HG02852 (cell line): ENCODE data around the gene VAV3.
A peak's percentile ranks its signal among the peaks of the same experiment; 100 is the strongest.

Experiments used
- ATAC-seq: cut with Tn5 transposase; IDR thresholded peaks from one replicate; pipeline ENCODE4 v1.9.1; 2021; ENCODE audit warnings: mild to moderate bottlenecking, moderate library complexity; ENCODE audit not compliant: unreplicated experiment

The VAV3 gene

DNA sequence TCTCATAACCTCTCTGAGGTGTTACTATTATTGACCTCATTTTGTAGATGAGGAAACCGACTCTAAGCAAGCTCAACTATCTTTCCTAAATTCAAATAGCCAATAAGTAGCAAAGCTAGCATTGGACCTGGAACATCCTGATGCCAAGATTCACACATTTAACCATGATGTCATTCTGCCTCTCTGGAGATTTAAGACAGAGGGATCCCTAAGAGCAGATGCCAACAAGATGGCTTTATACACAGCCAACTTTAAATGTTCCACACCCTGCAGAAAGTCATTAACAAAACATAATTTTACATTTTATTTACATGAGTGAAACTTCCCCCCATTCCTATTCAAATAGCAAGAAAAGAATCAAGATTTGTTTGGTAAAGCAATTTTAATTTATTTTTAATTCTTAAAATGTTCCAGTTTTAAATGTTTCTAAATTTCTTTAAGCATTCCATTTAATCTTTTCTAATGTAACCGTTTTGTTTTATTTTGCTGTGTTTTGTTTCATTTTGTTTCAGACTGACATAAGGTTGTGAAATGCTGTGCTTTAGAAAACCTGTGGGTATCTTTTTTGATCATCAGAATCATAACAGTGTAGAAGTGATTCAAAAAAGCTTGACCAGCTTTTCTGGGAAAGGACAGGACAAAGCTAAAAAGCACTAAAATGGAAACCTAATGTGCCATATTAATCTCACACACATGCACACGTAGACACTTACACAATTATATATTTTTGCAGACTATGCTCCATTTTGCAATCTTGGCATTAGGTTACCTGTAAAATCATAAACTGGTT, 7.6 kb upstream of the VAV3 start:
- ATAC-seq, result no peak

DNA sequence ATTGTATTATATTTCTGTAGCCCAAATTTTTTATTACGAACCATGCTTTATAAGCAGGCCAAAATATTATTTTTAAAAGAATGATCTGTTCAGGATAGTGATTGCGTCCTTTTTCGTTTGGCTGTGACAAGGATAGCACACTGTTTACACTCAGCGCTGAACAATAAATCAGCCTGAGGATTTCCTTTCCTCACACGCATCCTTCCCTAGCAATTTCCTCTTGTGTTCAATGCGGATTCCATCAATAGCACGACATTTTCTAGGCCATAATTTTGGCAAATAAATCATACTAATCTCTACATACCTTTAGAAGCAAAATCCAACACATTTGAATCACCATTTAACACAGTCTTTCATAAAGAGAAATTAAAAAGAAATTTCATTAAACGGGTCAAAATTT, 1.6 kb upstream of the VAV3 start:
- ATAC-seq, result no peak

DNA sequence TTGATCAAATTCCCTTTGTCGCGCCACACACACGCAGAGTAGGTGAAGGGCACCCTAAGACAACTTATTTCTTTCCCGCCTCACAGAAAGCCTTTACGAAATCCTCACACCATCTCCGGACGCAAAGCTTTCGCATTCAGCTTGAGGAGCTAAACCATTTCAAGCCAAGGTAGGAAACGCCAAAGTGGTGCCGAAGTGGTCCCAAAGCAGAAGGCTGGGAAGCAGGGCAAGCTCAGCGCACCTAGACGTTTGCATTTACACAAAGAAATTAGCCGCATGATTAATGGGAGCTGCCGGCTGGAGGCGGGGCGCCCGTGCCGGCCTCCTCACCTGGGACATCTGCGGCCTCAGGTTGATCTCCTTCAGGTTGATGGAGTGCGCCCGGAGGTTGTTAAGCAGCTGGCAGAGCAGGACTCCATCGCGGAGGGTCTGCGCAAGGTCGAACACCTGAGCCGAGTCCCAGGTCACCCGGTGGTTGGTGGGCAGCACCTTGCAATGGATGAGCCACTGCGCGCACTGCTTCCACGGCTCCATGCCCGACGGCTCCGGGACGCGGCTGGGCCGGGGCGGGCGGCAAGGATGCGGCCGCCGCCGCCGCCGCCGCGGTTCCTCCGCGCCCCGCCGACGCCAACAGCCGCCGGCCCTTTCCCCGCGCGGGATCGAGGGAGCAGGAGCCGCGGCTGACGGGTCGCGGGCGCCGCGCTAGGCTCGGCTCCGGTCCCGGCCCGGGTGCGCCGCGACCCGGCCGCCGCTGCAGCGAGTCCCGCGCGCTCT, 457 bp downstream of the VAV3 start:
- ATAC-seq, result no peak

DNA sequence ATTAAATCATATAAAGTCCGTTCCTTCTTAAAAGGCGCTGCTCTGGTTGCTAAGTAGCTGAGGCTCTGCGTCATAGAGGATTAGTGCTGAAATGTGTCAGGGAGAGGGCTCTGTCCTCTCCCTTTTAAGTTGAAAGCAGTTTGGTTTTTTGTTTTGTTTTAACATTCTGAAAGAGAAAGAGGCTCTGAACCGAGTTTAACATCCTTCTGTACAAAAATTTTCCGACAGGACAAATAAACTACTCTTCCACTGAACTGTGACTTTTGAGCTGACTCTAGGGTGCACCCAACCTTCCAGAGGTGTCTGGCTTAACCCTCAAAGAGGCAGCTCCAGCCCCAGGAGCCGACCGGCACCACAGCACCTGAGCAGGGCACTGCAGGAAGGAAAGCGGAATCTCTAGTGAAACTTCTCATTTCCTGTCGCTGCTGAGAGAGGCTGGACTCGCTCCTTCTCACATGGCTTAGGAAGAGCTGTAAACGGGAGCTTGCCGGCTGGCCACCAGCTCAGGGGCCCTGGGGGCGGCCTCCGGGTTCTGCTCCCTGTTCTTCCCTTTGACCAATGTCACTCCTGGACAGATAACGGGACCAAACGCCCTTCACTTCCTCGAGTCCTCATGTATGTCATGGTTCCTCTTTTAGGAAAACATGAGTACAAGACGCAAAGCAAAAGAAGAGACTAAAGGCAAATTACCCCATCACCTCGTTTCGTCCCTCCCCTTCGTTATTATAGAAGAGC, 1.2 kb downstream of the VAV3 start:
- peak; percentile 79 for ATAC-seq

DNA sequence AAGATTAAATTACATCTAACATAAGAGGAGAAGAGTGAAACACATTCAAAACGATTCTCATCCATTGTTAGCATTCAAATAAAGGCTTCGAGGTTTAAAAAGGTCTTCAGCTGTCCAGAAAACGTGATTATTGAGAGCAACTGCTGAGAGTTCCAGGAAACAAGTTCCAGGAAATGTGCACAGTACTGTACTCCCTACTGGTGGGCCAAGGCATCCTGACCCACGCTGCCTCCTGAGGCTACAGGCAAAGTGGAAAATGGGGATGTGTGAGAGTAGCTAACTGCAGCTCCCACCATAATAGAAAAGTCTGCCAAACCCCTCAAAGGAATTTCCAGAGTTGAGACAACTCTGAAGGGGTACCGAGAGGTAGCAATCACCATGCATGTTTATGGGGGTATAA, 2.0 kb downstream of the VAV3 start:
- no peak for ATAC-seq

DNA sequence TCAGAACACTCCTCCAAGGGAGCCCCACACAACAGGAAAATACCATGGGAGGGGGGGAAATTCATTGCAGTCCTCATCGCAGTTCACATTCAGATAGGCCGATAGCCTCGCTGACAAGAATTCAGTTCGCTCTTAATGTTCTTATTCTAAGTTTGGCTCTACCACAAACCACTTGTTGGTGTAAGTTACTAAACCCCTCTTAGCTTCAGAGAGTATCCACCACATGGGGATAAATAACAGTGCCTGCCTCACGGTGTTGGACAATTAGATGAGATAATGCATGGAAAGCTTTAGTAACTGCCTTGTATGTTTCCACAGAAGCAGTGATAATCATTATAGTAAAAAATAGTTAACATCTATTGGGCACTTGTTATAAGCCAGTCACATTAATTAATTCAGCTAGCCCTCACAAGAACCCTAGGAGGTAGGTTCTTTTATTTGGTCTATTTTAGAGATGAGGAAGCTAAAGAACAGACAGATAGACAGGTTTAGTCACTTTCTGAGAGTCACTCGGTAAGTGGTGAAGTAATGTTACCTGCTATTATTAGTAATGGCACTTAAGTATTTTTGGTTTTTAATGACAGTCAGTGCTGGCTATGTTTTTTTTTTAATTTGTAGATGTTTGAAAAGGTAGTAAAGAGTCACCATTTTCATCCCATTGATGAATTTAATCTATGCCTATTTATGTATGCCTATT, 10.1 kb downstream of the VAV3 start:
- no peak for ATAC-seq

DNA sequence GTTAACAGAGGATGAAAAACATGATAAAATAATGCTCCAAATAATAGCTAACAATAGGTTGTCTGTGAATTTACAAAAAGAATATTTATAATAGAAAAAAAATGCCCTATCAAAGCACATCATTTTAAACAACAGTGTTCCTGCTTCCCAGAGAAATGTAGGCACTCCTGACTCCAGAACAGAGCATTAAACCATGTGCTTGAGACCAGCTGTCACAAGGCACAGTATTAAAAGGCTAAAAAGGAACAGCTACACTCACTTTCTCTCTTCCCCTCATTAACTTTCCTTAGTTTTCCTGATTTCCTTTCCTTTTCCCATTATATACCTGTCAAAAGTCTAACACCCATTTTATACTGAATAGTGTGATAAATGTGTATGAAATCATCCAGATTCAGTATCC, 10.9 kb downstream of the VAV3 start:
- no peak for ATAC-seq

DNA sequence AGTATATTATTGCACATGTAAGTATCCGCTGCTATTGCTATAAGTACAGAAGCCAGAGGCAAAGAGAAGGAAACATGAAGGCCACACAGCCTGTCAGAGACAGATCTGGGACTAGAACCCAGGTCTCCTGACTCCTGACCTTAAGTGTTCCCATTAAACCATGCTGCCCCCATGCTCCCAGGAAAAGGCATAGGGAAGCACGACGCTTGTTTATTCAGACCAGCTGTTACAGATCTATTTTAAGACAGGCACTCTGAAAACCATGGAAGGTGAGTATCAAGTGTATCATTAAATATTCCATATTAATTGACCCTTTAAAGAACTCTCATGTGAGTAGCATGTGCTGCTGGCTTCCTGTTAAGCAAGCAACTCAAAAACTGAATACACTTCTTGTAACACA, 11.4 kb downstream of the VAV3 start:
- ATAC-seq, result no peak

DNA sequence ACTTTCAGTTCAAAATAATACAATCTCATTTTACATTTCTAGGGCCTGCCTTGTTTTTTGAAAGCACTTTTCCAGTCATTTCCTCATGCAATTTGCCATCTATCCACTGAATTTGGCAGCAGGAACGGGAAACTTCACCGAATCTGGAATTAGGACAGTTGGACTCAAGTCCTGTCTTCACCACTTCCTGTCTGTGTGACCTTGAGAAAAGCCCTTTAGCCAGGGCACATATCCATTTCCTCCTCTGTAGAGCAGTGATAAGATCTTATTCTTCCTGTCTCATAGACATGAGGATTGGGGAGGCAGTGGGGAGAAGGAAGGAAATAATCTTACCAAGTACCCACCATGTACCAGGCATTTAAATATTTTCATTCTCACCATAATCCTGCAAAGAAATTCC, 12.0 kb downstream of the VAV3 start:
- no peak for ATAC-seq

DNA sequence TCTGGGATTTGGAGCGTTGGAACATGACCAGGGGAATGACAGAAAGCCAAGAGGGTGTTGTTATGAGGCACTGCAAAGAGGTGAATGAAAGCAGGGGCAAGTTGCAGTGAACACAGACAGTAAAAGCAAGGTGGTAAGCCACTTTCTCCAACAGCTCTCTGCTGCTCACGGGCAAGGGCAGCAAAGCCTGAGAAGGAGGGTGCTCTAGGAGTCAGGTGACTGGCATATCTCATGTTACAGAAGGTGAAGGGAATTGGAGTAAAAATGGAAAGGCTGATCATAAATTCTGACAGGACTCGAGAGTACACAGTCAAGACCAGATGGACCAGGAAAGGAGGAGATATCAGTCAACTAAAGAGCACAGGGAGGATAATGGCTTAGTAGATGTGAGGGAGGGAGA, 14.5 kb downstream of the VAV3 start:
- peak; percentile 9 for ATAC-seq

DNA sequence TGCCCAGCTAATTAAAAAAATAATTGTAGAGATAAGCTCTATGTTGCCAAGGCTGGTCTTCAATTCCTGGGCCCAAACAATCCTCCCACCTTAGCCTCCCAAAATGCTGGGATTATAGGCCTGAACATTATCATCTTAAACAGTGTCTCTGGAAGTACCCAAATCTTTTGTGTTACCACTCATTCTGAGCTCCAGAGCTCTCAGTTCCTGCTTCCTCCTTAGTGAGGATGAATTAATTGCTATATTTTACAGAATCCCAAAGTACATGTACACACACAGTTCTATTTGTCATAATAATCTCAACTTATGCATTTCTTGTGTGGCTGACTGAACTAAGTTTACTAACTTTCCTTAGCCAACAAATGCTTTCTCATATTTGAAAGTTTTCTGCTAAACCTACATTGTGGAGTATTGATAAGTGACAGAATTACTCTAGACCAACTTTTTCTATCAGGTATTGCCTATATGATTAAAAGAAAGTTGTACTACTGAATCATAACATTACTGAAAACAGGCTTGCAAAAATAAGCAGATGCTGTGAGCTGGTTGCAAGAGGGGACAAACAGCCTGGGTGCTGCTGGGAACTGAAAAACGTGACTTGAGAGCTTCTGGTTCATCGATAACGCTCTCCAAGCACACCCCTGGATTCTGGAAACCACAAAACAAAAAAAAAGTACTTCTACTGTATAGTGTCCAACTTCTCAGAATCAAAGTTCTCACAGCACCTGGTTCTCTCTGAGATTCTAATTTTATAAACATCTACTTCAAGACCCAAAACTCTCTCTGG, 15.3 kb downstream of the VAV3 start:
- peak; percentile 94 for ATAC-seq

DNA sequence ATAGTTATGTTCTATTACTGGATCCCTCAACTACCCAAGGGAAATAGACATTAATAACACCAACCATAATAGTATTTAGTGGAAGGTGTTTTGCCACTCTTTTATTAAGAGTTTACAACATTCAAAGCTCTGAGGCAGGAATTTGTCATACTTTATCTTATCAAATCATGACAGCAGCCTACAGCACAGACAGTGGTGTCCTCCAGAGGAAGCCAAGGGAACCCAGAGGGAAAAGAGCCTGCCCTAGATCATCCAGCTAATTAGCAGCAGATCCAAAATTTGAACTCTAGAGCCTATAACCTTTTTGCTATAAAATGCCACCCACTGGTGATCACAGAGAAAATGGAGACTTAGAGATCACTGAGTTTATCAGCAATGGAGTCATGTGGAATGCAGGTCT, 18.2 kb downstream of the VAV3 start:
- ATAC-seq, result no peak

DNA sequence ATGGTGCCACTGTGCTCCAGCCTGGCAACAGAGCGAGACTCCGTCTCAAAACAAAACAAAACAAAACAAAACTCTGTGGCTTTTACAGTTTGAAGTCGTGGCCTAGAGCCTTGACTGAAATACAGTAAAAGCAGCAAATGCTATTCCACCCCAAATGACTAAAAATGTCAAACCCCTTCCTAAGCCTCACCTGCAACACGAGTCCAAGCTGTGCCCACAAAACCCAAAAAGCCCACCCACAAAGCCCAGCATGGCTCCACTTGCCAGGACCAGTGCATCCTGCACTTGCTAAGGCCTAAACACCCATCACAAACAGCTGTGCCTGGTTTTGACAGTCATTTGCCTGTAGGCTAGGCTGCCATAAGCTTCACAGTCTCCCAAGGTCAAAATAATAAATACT, 21.3 kb downstream of the VAV3 start:
- ATAC-seq, result no peak

DNA sequence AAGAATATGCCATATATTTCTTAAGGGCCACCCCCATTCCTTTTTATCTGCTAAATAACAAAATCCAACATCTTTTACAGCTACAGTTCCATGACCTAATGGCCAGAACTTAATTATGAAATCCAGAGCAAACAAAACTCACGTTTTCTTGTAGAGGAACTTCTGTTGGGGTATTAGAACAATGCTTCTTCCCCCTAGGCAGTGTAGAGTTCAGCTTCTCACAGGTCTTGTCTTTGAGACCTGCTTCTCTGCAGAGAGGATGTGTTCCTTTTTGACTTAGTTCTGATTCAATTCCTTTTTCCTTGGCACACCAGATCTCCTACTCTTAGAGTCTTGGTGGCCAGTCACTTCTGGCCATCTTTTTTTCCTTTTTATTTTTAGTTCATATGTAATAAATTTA, 22.2 kb downstream of the VAV3 start:
- ATAC-seq, result no peak

DNA sequence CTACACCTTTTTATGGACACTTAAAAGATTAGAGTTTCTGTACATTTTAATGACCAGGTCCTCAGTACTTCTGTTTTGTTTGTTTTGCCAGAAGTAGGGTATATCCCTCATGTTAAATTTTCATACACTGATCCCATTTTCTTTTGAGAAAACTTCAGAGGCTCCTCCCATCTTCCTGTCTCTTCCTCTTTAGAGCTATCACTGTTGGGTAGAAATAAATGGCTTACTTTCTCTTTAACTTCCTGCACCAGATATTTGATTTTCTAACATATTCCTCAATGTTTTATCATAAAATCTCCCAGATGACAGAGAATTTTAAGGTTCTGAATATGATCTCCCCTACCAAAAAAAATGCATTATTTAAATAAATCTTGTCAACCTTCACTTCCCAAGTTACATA, 23.4 kb downstream of the VAV3 start:
- ATAC-seq, result no peak

DNA sequence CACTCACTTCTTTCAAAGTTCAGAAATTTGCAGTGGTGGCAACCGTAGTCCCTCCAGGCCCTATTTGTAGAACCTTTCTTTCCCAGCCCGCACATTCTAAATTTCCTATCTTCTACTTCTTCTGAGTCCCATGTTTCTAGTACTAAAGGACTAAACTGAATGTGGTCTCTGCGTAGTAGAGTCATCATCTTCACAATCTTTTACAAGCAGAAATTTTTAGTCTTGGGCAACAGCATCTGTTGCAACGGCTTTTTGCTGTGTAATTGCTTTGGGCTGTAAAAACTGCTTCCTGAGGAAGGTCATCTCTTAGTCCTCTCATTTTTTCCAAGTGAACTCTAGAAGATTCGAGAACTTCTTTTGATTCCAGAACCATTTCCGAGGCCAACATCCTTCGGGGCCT, 23.9 kb downstream of the VAV3 start:
- ATAC-seq, result no peak

DNA sequence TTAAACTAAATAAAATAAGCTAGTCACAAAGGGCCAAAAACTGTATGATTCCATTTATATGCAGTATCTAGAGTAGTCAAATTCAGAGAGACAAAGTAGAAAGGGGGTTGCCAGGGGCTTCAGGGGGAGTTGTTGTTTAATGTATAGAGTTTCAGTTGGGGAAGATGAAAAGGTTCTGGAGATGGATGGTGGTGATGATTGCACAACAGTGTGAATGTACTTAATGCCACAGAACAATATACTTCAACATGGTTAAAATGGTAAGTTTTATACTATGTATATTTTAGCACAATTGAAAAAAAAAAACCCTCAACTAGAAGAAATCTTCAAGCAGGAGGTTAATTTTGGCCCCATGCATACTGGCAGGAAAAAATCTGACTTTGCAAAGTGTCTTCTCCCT, 24.3 kb downstream of the VAV3 start:
- no peak for ATAC-seq

DNA sequence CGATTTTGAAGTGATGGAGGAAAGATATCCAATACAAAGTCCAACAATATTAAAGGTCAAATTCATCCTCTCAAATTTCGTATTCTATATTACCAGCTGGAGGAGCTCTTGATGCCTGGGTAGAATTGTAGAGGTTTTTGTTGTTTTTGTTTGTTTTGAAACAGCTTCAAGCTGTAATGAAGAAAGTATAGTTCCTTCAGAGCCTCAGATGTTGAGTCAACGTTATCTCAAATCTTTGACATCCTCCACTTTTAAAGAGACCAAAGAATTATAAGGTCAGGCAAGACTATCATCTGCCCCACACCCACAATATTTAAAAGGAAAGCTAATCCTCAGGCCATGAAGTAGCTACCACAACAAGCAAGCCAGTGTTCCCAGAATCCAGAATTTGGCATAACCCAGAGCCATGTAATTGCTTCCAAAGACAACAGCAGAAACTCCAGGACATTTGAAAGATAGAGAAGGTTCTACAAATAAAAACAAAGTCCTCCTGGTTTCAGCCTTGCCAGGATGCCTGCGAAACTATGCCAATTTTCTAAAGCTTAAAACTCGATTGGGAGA, 24.9 kb downstream of the VAV3 start:
- no peak for ATAC-seq

DNA sequence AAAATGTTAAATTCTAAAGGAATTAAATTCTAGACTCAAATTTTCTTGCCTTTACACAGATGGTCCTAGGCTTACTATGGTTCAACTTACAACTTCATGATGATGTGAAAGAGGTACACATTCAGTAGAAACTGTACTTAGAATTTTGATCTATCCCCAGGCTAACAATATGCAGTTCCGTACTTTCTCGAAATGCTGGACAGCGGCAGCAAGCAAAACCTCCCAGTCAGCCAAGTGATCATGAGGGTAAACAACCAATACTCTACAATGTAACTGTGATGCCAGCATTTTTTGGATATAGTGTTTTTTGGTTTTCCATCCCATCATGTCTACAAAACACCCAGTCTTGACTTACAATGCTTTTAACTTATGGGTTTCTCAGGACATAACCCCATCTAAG, 25.7 kb downstream of the VAV3 start:
- no peak for ATAC-seq
